HK-2 (cell line): ENCODE data around the gene KIF7.
"Not testable (repeated sequence)": the region's sequence is repeated elsewhere in the genome, so short reads cannot be mapped to it uniquely, and the experiment has no call there.

Experiments
- DNase-seq: peaks from one replicate; pipeline ENCODE4 v3.0.0-alpha.2; 2018; ENCODE audit not compliant: unreplicated experiment

The KIF7 gene

GRCh38 chr15:89621547-89621946 lies 33.7 kb downstream of the KIF7 start:
- no peak for DNase-seq

- no peak for DNase-seq
Observed at GRCh38 chr15:89616228-89616627, 39.0 kb downstream of the KIF7 start.

- DNase-seq = no peak
Observed at GRCh38 chr15:89615135-89615534, 40.1 kb downstream of the KIF7 start.

GRCh38 chr15:89614164-89614563 lies 41.1 kb downstream of the KIF7 start:
- DNase-seq = no peak

GRCh38 chr15:89613031-89613430 lies 42.2 kb downstream of the KIF7 start:
- no peak for DNase-seq

- DNase-seq = no peak
Observed at GRCh38 chr15:89611317-89611716, 44.0 kb downstream of the KIF7 start.

GRCh38 chr15:89599021-89599420 lies 56.2 kb downstream of the KIF7 start:
- DNase-seq = no peak

- DNase-seq = no peak
Observed at GRCh38 chr15:89593018-89593417, 62.2 kb downstream of the KIF7 start.

GRCh38 chr15:89591834-89592233 lies 63.4 kb downstream of the KIF7 start:
- DNase-seq = no peak

GRCh38 chr15:89587955-89588354 lies 67.3 kb downstream of the KIF7 start:
- DNase-seq = no peak

- no peak for DNase-seq
Observed at GRCh38 chr15:89586651-89587050, 68.6 kb downstream of the KIF7 start.

- not testable (repeated sequence) for DNase-seq
Observed at GRCh38 chr15:89580747-89581146, 74.5 kb downstream of the KIF7 start.

GRCh38 chr15:89578146-89578545 lies 77.1 kb downstream of the KIF7 start:
- no peak for DNase-seq
